ENCODE results near the gene MDK. TPM values are rescaled to one million over a fixed set of nuclear protein-coding genes. Genes with fewer than 3 reads are reported as not detected.

The MDK gene
- total and polyA plus RNA-seq, 4 donors: 2.3 to 41.8 (median 13.5) TPM

GRCh38 chr11:46351606-46352005, 29.9 kb upstream of the MDK start:
- Histone ChIP-seq H3K27me3 (ENCODE audit: control insufficient read depth in 4 of 4, insufficient read depth in 4 of 4, low read length in 3 of 4) (no peaks in the 10 kb centered on the region), H3K36me3 (ENCODE audit: control insufficient read depth in 4 of 4, insufficient read depth in 3 of 4, low read depth in 1 of 4, low read length in 3 of 4) (peaks cover 0 to 7% (median 0%) of the 10 kb centered on the region in 4 donors), H3K9me3 (ENCODE audit: control insufficient read depth in 4 of 4, low read length in 3 of 4) (no peaks in the 10 kb centered on the region), H3K9ac (ENCODE audit: low read depth in 1 of 2, low read length in 2 of 2) (no peak overlapping the region), H3K4me1 (ENCODE audit: control insufficient read depth in 4 of 4, insufficient read depth in 4 of 4, low read length in 3 of 4) (peaks cover 0 to 42% (median 31%) of the 10 kb centered on the region in 4 donors), H3K27ac (ENCODE audit: low read depth in 1 of 2, low read length in 2 of 2) (no peak overlapping the region), H3K4me3 (ENCODE audit: low read depth in 1 of 3, low read length in 3 of 3) (no peak overlapping the region)
- WGBS: 78% methylated on average over 5 of the region's 5 CpGs
- TF ChIP-seq, protein P1, sequence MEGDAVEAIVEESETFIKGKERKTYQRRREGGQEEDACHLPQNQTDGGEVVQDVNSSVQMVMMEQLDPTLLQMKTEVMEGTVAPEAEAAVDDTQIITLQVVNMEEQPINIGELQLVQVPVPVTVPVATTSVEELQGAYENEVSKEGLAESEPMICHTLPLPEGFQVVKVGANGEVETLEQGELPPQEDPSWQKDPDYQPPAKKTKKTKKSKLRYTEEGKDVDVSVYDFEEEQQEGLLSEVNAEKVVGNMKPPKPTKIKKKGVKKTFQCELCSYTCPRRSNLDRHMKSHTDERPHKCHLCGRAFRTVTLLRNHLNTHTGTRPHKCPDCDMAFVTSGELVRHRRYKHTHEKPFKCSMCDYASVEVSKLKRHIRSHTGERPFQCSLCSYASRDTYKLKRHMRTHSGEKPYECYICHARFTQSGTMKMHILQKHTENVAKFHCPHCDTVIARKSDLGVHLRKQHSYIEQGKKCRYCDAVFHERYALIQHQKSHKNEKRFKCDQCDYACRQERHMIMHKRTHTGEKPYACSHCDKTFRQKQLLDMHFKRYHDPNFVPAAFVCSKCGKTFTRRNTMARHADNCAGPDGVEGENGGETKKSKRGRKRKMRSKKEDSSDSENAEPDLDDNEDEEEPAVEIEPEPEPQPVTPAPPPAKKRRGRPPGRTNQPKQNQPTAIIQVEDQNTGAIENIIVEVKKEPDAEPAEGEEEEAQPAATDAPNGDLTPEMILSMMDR (IDR thresholded peaks at IDR 0.05; ENCODE audit: low read depth, low read length, missing input control): no peak
- TF ChIP-seq RXRA (IDR thresholded peaks at IDR 0.05) (no peak), HNF4G (IDR thresholded peaks at IDR 0.05) (no peak), REST (IDR thresholded peaks at IDR 0.05) (no peak), MAX (IDR thresholded peaks at IDR 0.05) (no peak), FOXA2 (IDR thresholded peaks at IDR 0.05) (no peak), SP1 (IDR thresholded peaks at IDR 0.05) (no peak), TAF1 (conservative IDR thresholded peaks at IDR 0.05) (no peak)
- TF ChIP-seq, protein P2, sequence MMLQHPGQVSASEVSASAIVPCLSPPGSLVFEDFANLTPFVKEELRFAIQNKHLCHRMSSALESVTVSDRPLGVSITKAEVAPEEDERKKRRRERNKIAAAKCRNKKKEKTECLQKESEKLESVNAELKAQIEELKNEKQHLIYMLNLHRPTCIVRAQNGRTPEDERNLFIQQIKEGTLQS (IDR thresholded peaks at IDR 0.05): no peak
- no peak for DNase-seq (ENCODE audit: low spot score)

- Histone ChIP-seq H3K27me3 (ENCODE audit: control insufficient read depth in 4 of 4, insufficient read depth in 4 of 4, low read length in 3 of 4) (no peaks in the 10 kb centered on the region), H3K4me3 (ENCODE audit: low read depth in 1 of 3, low read length in 3 of 3) (no peak overlapping the region), H3K9ac (ENCODE audit: low read depth in 1 of 2, low read length in 2 of 2) (no peak overlapping the region), H3K27ac (ENCODE audit: low read depth in 1 of 2, low read length in 2 of 2) (no peak overlapping the region), H3K4me1 (ENCODE audit: control insufficient read depth in 4 of 4, insufficient read depth in 4 of 4, low read length in 3 of 4) (peaks cover 0 to 42% (median 28%) of the 10 kb centered on the region in 4 donors), H3K9me3 (ENCODE audit: control insufficient read depth in 4 of 4, low read length in 3 of 4) (no peaks in the 10 kb centered on the region), H3K36me3 (ENCODE audit: control insufficient read depth in 4 of 4, insufficient read depth in 3 of 4, low read depth in 1 of 4, low read length in 3 of 4) (peaks cover 0 to 7% (median 0%) of the 10 kb centered on the region in 4 donors)
- TF ChIP-seq FOXA2 (IDR thresholded peaks at IDR 0.05) (no peak), RAD21 (IDR thresholded peaks at IDR 0.05) (peak; percentile 39 to 70), RXRA (IDR thresholded peaks at IDR 0.05) (no peak)
- TF ChIP-seq, protein P1 (IDR thresholded peaks at IDR 0.05; ENCODE audit: low read depth, low read length, missing input control): peak; percentile 57
- 75% methylated on average over 33 of the region's 33 CpGs for WGBS
- DNase-seq (ENCODE audit: low spot score): no peak
Observed at GRCh38 chr11:46352063-46352841, 29.2 kb upstream of the MDK start.
